Ramos (cell line): Measurements from ENCODE around the gene IFI44L.

Experiments used
- in situ Hi-C: fragments of 300-500 bp; cut with MboI; formaldehyde crosslinking; loops from one replicate; pipeline ENCODE4 v1.14.3; 2022; ENCODE audit warnings: low sequenced_read_pairs; ENCODE audit not compliant: unreplicated experiment

The IFI44L gene

GRCh38 chr1:78619803-78620579, at the start of gene IFI44L:
TSS of gene IFI44L (plus strand) at chr1:78620448. CDS start at chr1:78627916, 7,468 bp downstream.
- in situ Hi-C loops = no loop called here

DNA sequence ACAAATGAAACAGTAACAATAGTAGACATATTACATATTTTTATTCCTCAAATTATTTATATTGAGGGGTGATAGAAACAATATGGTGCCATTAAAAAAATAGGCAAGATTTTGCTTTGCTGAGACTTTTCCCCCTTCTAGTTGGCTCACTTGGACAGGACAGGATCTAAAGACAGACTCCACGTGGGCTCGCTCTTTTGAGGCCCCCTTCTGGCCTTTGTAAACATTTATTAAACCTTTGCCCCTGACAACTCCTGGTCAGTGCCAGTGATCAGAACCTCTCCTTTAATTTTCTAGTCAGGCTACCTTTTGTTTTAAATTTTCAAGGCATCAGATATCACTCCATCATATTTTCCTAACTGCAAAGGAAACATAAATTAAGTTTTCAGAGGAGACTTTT, 49.7 kb upstream of the IFI44L start:
- in situ Hi-C loops = no loop called here

DNA sequence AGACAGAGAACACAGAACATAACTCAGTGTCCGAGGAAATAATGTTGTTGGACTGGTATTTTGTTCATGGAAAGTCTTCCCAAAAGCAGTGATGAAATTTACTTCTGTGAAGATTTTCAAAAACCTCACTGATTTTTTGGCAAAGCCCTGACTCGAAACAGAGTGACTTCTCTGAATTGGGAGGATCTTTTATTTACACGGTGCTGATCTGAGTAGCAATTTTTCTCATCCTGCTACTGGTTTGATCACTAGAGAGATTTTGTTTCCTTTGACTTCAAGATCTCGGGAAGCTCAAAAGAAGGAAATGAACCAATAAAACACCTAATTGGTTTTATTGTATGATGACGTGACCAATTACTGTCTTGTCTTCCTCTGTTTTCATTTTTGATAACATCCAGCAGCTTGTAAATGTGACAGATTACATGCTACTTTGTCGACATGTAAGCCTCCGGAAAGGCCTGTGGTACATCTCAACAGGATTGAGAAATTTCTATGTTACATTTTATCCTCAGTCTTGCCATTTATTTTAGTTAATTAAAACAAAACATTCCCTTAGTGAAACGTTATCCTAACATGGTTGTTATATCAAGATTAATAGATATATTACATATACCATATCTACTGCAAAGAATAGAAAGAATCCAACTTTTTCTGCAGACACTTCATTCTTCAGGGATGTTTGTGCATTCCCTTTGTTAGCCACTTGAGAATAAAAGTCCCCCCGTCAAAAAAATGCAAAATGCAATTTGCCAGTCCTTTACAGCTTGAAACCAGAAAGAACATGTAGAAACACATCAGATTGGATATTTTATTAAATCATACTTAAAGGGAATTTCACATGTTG, 42.8 kb upstream of the IFI44L start:
- in situ Hi-C loops = no loop called here

GRCh38 chr1:78586572-78586971, 33.7 kb upstream of the IFI44L start:
- in situ Hi-C loops = no loop called here

DNA sequence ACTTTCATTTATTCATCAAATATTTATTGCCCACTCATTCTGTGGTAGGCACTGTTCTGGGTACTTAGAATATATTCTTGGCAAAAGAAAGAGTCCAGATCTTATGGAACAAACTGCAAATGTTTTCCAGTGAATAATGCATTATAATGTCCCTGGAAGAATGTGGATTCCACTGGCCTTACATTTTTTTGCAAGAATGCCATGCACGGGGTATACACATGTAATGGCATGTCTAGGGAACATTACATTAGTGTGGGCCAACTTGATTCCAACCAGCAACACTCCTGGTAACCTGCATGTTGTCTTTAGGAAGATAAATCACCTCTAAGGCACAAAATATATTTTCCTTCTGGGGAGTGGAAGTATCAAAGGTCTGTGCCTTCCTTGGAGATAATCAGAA, 33.0 kb upstream of the IFI44L start:
- in situ Hi-C loops = no loop called here

- in situ Hi-C loops = no loop called here
Observed at GRCh38 chr1:78591971-78592370, 28.3 kb upstream of the IFI44L start.

DNA sequence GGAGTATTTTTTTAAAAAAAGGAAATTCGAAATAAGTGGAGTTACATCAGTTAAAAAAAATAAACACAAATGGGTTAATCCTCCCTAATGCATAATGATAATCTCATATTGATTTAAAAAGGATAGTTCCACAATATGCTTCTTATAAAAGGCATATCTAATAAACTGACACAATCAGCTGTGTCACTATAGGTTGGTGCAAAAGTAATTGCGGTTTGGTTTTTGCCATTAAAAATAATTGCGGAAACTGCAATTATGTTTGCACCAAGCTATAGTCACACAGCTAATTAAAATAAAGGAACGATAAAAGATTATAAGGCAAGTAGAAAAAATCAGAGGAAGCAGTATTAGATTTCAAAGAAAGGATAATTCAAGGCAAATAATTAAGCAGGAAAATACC, 21.0 kb upstream of the IFI44L start:
- in situ Hi-C loops = no loop called here

DNA sequence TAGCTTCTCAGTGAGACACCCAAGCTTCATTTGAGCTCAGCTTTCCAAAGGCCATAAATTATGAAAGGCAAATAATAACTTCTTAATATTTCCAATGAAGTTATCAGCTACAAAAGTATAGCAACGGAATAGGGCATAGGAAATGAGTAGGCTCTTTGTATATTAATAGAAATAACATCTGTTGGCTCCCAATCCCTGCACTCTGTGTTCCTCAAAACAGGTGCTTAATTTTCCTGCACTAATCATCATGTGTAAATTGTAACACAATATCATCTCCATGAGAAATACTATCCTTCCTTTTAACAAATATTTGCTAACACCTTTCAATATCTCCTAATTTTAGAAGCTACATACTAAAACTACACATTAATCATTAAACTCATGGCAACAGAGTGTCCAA, 19.2 kb upstream of the IFI44L start:
- in situ Hi-C loops = no loop called here

GRCh38 chr1:78603206-78603605, 17.0 kb upstream of the IFI44L start:
- in situ Hi-C loops = no loop called here

GRCh38 chr1:78604643-78605042, 15.6 kb upstream of the IFI44L start:
- in situ Hi-C loops = loop anchor here (5.0 kb wide), 1 partner anchor 467 kb away; no protein-coding TSS in a partner anchor

DNA sequence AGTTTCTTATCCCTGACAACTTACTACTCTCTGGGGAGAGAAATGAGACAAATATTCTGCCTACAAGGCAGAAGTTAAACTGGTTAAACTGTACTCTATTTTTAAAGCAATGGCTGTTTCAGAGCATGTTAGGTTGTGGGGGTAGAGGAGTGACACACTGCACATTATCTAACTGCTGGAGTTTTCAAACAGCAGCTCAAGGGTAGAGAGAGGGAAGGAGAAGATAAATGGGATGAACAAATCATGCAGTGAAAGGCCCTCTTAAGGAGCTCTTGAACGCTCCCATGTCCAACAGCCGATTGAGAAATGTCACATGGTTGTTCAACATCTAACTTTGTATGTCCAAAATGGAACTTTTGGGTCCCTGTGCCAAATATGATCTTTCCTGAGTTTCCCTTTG, 14.0 kb upstream of the IFI44L start:
- in situ Hi-C loops = loop anchor here (5.0 kb wide), 1 partner anchor 469 kb away; no protein-coding TSS in a partner anchor

GRCh38 chr1:78607334-78607927, 12.8 kb upstream of the IFI44L start:
- in situ Hi-C loops = loop anchor here (5.0 kb wide), 1 partner anchor 470 kb away; no protein-coding TSS in a partner anchor

DNA sequence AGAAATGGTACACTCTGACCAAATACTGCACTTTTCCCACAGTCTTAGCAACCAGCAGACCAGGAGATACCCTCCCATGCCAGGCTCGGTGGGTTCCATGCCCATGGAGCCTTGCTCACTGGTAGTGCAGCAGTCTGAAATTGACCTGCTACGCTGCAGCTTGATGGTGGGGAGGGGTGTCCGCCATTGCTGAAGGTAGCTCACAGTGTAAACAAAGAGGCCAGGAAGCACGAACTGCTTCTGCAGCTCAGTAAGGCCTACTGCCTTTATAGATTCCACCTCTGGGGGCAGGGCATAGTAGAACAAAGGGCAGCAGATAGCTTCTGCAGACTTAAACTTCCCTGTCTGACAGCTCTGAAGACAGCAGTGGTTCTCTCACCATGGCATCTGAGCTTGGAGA, 12.3 kb upstream of the IFI44L start:
- in situ Hi-C loops = loop anchor here (5.0 kb wide), 1 partner anchor 471 kb away; no protein-coding TSS in a partner anchor

- in situ Hi-C loops = no loop called here
Observed at GRCh38 chr1:78617615-78618026, 2.6 kb upstream of the IFI44L start.

GRCh38 chr1:78619032-78619431, 1.2 kb upstream of the IFI44L start:
- in situ Hi-C loops = no loop called here

- in situ Hi-C loops = no loop called here
Observed at GRCh38 chr1:78619446-78619802, 824 bp upstream of the IFI44L start.

GRCh38 chr1:78620666-78621065, 418 bp downstream of the IFI44L start:
- in situ Hi-C loops = no loop called here

GRCh38 chr1:78622548-78622947, 2.3 kb downstream of the IFI44L start:
- in situ Hi-C loops = no loop called here

- in situ Hi-C loops = no loop called here
Observed at GRCh38 chr1:78624035-78624434, 3.8 kb downstream of the IFI44L start.

- in situ Hi-C loops = no loop called here
Observed at GRCh38 chr1:78627321-78627720, 7.1 kb downstream of the IFI44L start.

DNA sequence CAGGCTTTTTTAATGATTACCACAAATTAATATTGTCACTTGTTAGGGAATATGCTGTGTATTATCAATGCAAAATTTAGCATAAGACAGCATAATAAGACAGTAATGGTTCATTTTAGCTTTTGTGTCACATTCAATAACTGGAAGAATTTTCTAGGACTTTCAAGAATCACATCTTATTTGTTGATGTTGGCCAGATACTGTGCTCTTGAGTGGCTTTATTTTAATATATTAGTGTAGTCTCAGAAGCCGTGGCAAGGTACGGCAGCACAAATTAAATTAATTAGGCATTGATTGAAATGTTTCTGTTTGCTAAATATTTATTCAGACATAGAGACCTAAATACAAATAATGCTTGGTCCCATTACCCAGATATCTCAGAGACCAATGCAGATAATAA, 10.4 kb downstream of the IFI44L start:
- in situ Hi-C loops = no loop called here
